ENCODE results near the gene PCBP3.
"Not testable (repeated sequence)": the region's sequence is repeated elsewhere in the genome, so short reads cannot be mapped to it uniquely, and the experiment has no call there.

Gene PCBP3

DNA sequence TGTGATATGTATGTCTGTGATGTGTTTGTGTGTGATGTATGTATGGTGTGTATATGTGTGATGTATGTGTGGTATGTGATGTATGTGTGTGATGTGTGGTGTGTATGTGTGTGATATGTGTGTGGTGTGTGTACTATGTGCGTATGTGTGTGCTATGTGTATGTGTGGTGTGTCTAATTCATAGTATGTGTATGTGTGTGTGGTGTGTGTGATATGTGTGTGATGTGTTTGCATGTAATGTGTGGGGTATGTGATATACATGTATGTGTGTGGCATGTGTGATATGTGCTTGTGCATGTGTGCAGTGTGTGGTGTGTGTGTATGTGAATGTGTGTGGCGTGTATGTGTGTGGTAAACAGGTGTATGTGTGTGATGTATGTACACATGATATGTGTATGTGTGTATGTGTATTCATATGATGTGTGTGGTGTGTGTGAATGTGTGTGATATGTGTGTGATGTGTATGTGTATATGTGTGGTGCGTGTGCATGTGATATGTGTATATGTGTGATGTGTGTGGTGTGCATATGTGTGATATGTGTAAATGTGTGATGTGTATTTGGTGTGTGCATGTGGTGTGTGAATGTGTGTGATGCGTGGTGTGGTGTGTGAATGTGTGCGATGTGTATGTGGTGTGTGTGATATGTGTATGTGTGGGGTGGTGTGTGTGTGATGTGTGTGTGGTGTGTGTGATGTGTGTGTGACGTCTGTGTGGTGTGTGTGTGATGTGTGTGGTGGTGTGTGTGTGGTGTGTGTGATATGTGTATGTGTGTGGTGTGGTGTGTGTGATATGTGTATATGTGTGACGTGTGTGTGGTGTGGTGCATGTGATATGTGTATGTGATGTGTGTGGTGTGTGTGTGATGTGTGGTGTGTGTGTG is 8.0 kb upstream of the PCBP3 start:
- DNase-seq, result no peak

DNA sequence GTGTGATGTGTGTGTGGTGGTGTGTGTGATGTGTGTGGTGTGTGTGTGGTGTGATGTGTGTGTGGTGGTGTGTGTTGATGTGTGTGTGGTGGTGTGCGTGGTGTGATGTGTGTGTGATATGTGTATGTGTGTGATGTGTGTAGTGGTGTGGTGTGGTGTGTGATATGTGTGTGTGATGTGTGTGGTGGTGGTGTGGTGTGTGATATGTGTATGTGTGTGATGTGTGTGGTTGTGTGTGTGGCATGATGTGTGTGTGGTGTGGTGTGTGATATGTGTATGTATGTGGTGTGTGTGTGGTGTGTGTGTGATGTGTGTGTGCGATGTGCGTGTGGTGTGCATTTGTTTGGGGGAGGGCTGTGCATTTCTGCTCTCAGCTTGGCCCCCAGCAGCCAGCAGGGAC is 7.1 kb upstream of the PCBP3 start:
- no peak for DNase-seq

DNA sequence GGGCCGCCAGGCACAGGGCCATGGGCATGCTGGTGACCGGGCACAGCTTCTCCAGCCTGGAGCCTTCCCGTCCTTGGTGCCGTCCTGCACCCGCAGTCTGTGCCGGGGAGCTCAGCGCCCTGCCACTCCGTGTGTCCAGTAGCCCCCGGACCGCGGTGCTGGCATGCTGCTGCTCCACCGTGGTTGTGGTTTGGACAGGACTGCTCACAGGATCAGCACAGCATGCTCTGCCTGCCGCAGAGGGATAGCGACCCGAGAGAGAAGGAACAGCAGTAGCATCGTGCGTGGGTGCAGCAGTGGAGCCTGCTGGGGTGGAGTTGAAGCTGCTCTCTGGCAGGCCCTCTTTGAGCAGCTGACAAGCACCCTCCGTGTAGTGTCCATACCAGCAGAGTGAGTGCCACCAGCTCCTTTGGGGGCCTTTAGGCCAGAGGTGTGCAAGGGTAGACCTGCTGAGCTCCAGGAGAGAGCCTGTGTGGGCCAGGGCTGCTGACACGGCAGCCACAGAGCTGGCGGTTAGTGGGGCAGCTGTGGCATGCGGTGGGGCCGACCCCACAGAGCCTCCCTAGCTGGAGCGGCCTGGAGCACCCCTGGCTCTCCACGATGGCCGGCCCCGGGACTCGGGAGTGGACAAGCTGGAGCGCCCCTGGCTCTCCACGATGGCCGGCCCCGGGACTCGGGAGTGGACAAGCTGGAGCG is 6.4 kb upstream of the PCBP3 start:
- no peak for DNase-seq

DNA sequence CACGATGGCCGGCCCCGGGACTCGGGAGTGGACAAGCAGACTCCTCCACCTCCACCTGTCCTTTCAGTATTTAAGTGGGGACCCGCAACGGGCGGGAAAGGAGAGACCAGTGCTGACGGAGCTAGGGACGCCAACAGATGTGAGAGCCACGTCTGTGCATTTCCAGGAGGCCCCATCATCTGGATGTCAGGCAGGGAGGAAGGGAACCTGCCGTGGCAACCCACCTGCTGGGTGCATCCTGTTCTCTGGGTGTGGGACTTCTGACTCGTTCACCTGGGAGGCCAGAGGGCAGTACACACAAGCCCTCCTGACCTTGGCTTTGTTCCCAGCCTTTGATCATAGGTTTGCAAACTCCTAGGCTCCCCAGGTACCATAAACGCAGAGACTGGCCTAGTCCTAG is 5.6 kb upstream of the PCBP3 start:
- no peak for DNase-seq

DNA sequence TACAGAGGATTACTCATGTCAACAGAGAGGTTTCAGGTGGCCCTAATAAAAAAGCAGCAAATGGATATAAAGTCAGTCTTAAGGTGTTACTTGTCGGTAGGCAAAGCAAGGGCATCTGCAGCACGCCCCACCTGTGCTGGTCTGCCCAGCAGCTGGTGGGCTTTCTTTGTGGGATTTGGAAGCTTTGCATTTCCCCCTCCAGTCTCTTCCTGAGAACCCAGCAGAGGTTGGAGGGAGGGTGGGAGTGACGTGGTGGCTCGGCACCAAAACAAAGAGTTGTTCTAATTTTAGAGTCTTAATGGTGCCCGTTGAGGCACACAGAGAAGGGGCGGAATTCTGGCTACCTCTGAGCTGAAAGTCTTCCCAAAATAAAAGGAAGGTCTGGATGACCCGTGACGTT is 4.8 kb upstream of the PCBP3 start:
- DNase-seq, result no peak

DNA sequence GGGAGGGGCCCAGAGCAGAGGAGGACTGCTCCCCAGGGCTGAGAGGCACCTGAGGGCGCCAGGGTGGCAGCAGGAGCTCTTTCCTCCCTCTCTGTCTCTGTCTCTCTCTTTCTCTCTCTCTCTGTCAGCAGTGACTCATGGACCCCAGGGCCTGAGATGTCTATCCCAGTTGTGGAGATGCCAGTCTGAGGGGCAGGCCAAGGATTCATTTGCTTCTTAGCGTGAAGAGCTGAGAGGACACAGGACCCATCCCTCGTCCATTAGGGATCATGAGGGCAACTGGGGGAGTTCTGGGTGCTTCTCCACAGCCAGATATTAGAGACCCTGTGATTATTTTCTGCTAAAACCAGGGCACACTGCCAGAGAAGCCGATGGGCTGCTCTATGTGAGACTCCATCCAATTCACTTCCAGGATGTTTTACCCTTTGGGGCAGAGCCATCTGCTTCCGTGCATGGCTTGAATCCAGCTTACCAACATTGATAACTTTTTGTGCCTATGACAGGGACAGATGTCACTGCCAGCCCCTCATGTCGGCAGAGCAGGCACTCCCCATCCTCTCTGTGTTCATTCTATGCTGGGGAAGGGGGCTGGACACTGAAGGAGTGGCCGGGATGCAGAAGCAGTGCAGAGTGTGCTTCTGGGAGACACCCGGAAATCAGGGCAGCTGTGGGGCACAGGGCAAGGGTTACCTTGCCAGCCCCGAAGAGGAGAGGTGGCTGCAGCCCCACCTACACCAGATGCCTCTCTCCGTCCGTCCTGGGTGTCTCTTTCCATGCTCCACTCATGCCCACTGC is 4.1 kb upstream of the PCBP3 start:
- no peak for DNase-seq

DNA sequence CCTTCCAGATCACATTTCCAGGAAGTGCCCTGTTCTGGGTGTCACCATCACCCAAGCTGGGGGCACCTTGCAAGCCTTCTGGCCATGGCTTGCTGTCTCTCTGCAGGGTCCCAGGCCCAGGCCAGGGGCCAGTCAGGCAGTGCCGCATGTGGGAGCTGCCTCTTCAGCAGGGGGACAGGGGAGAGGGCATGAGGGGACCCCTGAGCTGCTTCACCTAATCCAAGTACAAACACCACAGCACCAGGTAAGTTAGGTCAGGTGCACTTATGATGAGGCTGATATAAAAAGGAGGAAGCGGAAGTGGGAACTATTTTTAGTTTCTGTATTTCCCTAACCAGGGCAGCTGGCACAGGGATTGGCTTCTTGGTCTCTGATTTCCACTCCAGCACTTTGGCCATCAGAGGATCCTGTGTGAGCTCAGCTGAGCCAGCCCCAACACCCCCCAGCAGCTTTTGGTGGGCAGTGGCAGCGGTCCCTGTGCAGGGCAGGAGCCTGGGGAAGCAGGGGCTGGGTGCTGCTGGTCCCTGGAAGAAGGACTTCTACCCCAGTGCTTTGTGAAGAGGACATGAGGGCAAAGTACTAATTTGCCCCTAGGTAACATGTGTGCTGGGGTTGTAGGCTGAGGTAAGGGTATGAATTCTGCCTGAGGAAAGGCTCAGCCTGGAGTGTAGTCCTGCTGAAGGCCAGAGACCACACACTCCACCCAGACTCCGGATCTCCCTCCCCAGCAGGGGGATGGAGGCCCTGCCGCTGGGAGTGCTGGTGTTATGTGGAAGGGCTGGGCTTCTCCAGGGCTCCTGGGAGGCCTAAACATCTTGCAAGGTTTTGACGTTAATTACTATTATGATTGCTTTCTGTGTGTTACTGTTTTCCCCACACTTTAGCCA is 3.3 kb upstream of the PCBP3 start:
- no peak for DNase-seq

DNA sequence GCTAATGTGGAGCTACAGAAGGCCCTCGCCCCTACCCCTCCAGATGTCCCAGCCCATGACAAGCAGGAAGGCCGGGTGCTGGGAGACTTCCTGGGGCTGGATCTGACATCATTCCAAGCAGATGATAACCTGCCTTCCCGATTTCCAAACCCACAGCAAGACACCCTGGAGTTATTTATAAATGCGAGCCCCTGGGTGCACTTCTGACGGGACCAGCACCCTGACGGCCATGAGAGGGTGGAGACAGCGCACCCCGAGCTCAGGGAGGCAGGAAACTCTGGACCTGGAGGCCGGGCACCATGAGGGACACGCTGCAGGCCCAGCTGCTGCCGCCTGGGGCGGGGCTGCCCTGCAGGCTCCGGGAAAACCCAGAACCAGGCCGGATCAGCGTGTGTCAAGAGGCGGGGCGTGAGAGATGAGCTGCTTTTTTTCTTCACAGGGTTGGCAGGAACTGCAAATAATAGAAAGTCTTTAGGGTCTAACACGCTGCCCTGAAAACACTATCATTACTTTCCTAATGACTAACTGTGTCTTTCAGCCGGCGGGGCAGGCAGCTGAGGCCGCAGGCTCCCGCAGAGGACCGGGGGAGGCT is 2.5 kb upstream of the PCBP3 start:
- no peak for DNase-seq

DNA sequence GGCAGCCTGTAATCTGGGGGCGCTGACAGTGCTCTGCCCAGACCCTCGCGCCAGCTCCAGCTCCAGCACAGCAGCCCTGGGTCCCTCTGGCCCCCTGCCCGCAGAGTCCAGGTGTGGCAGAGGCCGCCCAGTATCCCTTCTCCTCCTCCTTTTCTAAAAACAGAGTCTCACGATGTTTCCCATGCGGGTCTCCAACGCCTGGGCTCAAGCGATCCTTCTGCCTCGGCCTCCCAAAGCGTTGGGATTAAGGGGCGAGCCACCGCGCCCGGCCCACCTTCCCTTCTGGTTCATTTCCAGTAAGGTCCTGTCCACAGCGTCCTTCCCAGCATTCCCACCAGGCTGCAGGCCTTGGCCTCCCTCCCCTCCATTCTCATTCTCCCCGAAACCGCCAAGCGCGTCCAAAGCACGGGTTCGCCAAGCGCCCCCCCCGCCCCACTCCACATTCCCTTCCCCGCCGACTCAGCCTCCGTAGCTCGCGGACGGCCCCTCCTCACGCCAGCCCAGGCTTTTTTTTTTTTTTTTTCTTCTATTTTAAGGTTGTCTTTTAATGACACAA is 2.0 kb upstream of the PCBP3 start:
- DNase-seq, result no peak

DNA sequence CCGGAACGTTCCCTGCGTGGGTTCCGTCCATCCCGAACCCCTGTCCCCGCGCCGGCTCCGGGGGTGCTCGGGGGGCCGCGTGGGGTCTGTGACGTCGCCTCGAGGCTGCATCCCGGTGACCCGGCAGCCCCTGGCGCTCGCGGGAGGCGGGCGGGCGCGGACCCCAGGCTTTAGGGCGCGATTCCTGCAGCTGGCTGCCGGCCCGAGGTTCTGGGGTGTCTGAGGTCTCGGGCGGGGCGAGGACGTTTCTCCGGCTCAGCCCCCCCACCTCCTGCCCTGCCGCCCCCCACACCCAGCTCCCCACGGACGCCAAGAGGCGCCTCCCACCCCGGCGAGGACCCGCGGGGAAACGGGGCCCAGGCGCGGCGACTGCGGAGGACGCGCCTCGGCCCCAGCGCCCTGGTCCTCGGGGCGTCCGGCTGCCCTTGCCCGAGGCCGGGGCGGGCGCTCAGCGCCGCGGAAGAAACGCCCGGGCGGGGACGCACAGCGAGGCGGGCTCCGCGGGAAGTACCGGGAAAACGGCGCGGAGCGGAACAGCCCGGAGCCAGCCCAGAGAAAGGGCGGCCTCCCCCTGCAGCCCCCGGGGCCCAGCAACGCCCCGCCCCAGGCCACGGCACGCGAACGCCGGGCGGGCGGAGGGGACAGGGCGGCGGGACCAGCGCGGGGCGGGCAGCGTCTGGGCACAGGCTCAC is 1.3 kb upstream of the PCBP3 start:
- DNase-seq, result no peak

DNA sequence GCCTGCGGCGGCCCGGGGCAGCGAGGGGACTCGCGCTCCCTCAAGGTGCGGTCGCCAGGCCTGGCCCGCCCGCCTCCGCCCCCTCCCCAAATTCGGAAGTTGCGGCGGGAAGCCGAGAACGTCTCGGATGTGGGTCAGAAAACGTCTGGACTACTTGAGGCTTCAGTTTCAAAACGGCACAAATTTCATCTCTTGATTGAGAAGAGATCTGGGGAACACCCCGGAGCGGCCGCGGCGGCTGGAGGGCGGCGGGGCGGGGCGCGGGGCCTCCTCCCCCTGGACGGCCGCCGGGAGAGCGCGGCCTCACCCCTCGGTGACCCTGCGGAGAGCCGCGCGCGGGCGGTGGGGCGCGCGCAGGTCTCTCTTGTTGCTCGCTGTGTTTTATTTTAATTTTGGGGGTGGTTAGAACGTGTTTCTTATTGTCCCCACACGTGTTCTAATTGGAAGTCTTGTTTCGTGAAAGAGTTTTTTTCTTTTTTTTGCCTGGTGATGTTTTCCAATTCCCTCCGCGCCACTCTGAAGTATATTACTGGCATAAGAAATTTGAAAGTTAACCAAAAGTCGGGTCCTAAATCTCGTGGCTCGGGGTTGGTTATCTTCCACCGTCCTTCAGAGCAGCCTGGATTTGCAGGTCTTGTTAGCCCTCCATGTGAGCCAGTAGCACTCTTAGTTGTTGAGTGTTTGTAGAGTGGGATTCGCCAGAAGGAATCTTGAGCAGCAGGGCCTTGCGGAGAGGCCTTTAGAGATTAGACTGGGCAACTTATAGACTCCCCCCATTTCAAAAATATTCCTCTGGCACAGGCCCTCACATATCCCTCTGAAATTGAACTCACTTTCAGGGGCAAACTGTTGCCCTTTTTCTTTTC is 749 bp downstream of the PCBP3 start:
- no peak for DNase-seq

DNA sequence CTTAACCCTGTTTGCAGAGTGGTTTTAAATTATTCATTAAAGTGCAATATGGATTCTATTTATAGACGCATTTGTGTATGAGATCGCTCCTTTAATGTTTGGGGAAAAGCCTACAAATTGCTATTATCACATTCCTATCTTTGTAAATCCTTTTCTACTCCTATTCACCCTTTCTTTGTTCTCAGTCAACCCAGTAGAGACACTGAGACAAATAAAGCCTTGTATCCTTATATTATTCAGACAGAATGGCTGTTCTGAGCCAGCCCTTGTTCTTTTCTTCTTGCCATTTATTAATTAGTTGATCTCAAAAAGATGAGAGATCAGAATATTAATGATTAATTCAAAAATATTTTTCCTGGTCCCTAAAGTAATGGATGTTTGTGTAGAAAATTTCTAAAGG is 8.4 kb downstream of the PCBP3 start:
- DNase-seq, result no peak

DNA sequence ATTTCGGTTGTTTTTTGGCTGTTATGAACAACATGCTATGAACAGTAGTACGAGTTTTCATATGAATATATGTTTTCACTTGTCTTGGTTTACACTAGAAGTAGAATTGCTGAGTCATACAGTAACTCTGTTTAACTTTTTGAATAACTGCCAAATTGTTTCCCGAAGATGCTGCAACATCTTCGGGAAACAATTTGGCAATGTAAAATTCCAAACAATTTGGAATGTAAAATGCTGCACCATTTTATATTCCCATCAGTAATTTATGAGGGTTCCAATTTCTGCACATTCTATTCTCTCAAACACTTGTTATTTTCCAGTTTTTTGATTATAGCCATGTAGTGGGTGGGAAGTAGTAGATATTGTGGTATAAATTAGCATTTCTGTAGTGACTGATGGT is 11.6 kb downstream of the PCBP3 start:
- no peak for DNase-seq

DNA sequence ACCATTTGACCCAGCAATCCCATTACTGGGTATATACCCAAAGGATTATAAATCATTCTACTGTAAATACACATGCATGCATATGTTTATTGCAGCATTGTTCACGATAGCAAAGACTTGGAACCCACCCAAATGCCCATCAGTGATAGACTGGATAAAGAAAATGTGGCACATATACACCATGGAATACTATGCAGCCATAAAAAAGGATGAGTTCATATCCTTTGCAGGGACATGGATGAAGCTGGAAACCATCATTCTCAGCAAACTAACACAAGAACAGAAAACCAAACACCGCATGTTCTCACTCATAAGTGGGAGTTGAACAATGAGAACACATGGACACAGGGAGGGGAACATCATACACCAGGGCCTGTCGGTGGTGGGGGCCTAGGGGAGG is 12.6 kb downstream of the PCBP3 start:
- not testable (repeated sequence) for DNase-seq

DNA sequence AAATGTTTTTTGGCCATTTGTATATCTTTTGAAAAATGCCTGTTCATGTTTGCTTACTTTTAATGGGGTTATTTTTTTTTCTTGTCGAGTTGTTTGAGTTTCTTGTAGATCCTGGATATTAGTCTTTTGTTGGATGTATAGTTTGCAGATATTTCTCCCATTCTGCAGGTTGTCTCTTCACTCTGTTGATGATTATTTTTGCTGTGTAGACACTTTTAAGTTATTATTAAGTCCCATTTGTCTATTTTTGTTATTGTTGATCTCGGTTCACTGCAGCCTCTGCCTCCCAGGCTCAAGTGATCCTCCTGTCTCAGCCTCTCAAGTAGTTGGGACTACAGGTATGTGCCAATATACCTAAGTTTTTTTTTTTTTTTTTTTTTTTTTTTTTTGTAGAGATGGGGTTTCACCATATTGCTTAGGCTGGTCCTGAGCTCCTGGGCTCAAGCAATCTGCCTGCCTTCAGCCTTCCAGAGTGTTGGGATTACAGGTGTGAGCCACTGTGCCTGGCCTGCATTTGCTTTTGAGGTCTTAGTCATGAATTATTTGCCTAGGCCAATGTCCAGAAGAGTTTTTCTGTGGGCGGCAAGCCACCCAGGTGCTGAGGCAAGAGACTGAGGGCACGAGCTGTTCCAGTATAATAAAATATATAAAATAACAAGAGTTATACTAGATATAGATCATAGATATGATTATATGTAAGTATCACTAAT is 18.5 kb downstream of the PCBP3 start:
- not testable (repeated sequence) for DNase-seq

DNA sequence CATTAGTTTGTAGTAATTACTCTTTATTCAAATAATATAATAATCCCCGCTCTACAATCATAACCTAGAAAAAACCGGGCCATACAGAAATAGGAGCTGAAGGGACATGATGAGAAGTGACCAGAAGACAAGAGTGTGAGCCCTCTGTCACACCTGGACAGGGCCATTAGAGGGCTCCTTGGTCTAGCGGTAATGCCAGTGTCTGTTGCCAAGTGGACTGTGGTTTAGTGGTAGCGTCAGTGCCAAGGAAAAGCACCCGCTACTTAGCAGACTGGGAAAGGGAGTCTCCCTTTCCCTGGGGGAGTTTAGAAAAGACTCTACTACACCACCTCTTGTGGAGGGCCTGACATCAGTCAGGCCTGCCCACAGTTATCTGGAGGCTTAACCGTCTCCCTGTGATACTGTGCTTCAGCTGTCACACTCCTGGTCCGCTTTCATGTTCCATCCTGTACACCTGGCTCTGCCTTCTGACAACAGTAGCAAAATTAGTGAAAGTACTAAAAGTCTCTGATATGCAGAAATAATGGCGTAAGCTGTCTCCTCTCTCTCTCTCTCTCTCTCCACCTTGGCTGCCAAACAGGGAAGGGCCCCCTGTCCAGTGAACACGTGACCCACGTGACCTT is 19.2 kb downstream of the PCBP3 start:
- DNase-seq, result not testable (repeated sequence)

DNA sequence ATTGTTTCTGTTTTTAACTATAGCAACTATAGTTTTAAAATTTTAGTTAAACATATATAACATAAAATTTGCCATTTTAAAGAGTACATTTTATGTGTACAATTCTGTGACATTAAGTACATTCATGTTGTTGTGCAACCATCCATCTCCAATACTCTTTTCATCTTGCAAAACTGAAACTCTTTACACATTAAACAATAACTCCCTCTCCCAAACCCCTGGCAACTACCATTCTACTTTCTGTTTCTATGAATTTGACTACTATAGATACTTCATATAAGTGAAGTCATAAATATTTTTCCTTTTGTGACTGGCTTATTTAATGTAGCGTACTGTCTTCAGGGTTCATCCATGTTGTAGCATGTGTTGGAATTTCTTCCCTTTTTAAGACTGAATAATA is 25.9 kb downstream of the PCBP3 start:
- DNase-seq, result no peak

DNA sequence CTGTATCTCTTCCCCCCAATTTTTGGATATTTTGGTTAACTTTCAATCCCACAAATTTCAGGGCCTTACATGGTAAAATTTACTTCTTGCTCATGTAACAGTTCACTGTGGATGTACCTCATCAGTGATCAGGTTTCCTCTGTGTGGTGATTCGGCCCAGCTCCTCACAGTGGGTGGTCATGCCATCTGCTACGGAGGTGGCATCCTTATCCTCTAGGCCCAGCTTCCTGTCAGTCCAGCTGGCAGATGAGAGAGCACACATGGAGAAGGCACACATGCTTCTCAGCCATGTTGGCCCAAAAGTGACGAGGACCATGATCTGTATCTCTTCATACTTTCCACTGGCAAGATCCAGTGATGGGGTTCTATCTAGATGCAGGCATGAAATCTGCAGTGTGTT is 27.2 kb downstream of the PCBP3 start:
- DNase-seq, result no peak
